SK-N-SH (cell line): ENCODE results near the gene DECR2. TPM values are rescaled to one million over a fixed set of nuclear protein-coding genes. Genes with fewer than 3 reads are reported as not detected.

Experiments
- CTCF ChIA-PET: fragments of 300-600, 350-600 bp; formaldehyde crosslinking; extraction: SDS; loops from one replicate; lab custom pipeline; 2021; lab: Yijun Ruan, JAX
- POLR2A ChIA-PET: fragments of 350-600 bp; sonication (Branson Sonifier 250); formaldehyde crosslinking; extraction: SDS; loops from one replicate; lab custom pipeline; 2020; ENCODE audit warnings: antibody characterized with exemption, inconsistent platforms; lab: Yijun Ruan, JAX
- DNase-seq: peaks from one replicate; pipeline ENCODE4 v3.0.0; 2012
- H2AFZ ChIP-seq: fragments of 200-600 bp; sonication (generic); 2 replicates; pipeline ENCODE4 v1.8.1; 2016; ENCODE audit warnings: antibody characterized with exemption, mild to moderate bottlenecking, low read depth
- H3F3A ChIP-seq: fragments of 200-600 bp; sonication (generic); replicated peaks from 2 replicates; pipeline ENCODE3; 2016; ENCODE audit warnings: antibody characterized with exemption, mild to moderate bottlenecking; ENCODE audit not compliant: insufficient read depth
- H3K27ac ChIP-seq, 2 experiments: fragments of 200-500 bp in 1 of 2; fragments of 200-600 bp in 1 of 2; sonication (Bioruptor generic) in 1 of 2; sonication (generic), shearing (Covaris generic) in 1 of 2; 2 replicates each; pipeline versions ENCODE4 v1.5.1 to v1.6.1; 2014 to 2016; ENCODE audit warnings: low read depth in 2 of 2, inconsistent platforms in 1 of 2, low read length in 1 of 2, mild to moderate bottlenecking in 1 of 2, mixed read lengths in 1 of 2
- H3K27me3 ChIP-seq: fragments of 200-600 bp; sonication (generic), shearing (Covaris generic); 2 replicates; pipeline ENCODE4 v1.6.1; 2016; ENCODE audit warnings: mixed run types; ENCODE audit not compliant: insufficient read depth
- H3K36me3 ChIP-seq, 2 experiments: fragments of 200-500 bp in 1 of 2; fragments of 200-600 bp in 1 of 2; sonication (Bioruptor generic) in 1 of 2; sonication (generic) in 1 of 2; replicated peaks in 1 of 2; 2 replicates each; pipeline versions ENCODE3 to v1.5.1; 2014 to 2016; ENCODE audit warnings: low read length in 1 of 2, mild to moderate bottlenecking in 1 of 2; ENCODE audit not compliant: insufficient read depth in 2 of 2, control insufficient read depth in 1 of 2
- H3K4me1 ChIP-seq, 2 experiments: fragments of 200-500 bp in 1 of 2; fragments of 200-600 bp in 1 of 2; sonication (Bioruptor generic) in 1 of 2; sonication (generic), shearing (Covaris generic) in 1 of 2; 2 replicates each; pipeline versions ENCODE4 v1.5.1 to v1.6.1; 2014 to 2016; ENCODE audit warnings: low read depth in 1 of 2, low read length in 1 of 2, mixed run types in 1 of 2; ENCODE audit not compliant: insufficient read depth in 2 of 2, control insufficient read depth in 1 of 2
- H3K4me2 ChIP-seq: fragments of 200-600 bp; sonication (generic), shearing (Covaris generic); 2 replicates; pipeline ENCODE4 v1.6.1; 2017; ENCODE audit warnings: mixed run types
- H3K4me3 ChIP-seq, 2 experiments: fragments of 200-500 bp in 1 of 2; fragments of 200-600 bp in 1 of 2; sonication (Bioruptor generic) in 1 of 2; sonication (generic), shearing (Covaris generic) in 1 of 2; 2 replicates each; pipeline versions ENCODE4 v1.5.1 to v1.8.1; 2014 to 2016; ENCODE audit warnings: low read depth in 2 of 2, inconsistent platforms in 1 of 2, low read length in 1 of 2, mild to moderate bottlenecking in 1 of 2, mixed read lengths in 1 of 2, moderate library complexity in 1 of 2
- H3K79me2 ChIP-seq: fragments of 200-600 bp; sonication (generic); 2 replicates; pipeline ENCODE4 v1.8.1; 2017; ENCODE audit warnings: mild to moderate bottlenecking; ENCODE audit not compliant: insufficient read depth
- H3K9ac ChIP-seq: fragments of 200-600 bp; sonication (generic); 2 replicates; pipeline ENCODE4 v1.6.1; 2017; ENCODE audit warnings: mixed run types
- H3K9me2 ChIP-seq: fragments of 200-600 bp; sonication (generic); 2 replicates; pipeline ENCODE4 v1.6.1; 2017; ENCODE audit warnings: mixed run types
- H3K9me3 ChIP-seq: fragments of 200-600 bp; sonication (generic); 2 replicates; pipeline ENCODE4 v1.6.1; 2017; ENCODE audit warnings: mixed run types, mild to moderate bottlenecking, moderate library complexity
- H4K20me1 ChIP-seq: fragments of 200-600 bp; sonication (generic); 2 replicates; pipeline ENCODE4 v1.6.1; 2017; ENCODE audit warnings: mild to moderate bottlenecking, mixed run types; ENCODE audit not compliant: insufficient read depth
- CHD2 ChIP-seq: fragments of 150-350 bp; IDR thresholded peaks from 2 replicates; pipeline ENCODE4 v1.6.1; 2018; ENCODE audit warnings: low read length; ENCODE audit not compliant: partially characterized antibody
- ELF1 ChIP-seq: IDR thresholded peaks from 2 replicates; pipeline ENCODE4 v1.4.0; 2012
- EP300 ChIP-seq, 2 experiments: IDR thresholded peaks; 2 replicates each; pipeline versions ENCODE4 v1.4.0 to v1.6.1; 2012; ENCODE audit warnings: borderline replicate concordance in 1 of 2, low read depth in 1 of 2, low read length in 1 of 2
- FOSL2 ChIP-seq: IDR thresholded peaks from 2 replicates; pipeline ENCODE4 v1.4.0; 2012; ENCODE audit warnings: low read depth, mild to moderate bottlenecking, moderate library complexity, borderline replicate concordance
- GABPA ChIP-seq: IDR thresholded peaks from 2 replicates; pipeline ENCODE4 v1.4.0; 2012; ENCODE audit warnings: low read depth, mild to moderate bottlenecking
- IRF3 ChIP-seq: fragments of 150-350 bp; IDR thresholded peaks from 2 replicates; pipeline ENCODE4 v1.6.1; 2016; ENCODE audit warnings: mild to moderate bottlenecking, low read depth, low read length
- JUND ChIP-seq: IDR thresholded peaks from 2 replicates; pipeline ENCODE4 v1.4.0; 2012
- NFIC ChIP-seq: IDR thresholded peaks from 2 replicates; pipeline ENCODE4 v1.4.0; 2012; ENCODE audit warnings: borderline replicate concordance
- NRF1 ChIP-seq: IDR thresholded peaks from 2 replicates; pipeline ENCODE4 v1.6.1; 2012; ENCODE audit warnings: low read depth, mild to moderate bottlenecking, low read length
- PBX3 ChIP-seq: IDR thresholded peaks from 2 replicates; pipeline ENCODE4; 2012
- RAD21 ChIP-seq: IDR thresholded peaks from 2 replicates; pipeline ENCODE4 v1.6.1; 2012; ENCODE audit warnings: mild to moderate bottlenecking, low read length
- REST ChIP-seq: IDR thresholded peaks from 2 replicates; pipeline ENCODE4 v1.6.1; 2012; ENCODE audit warnings: mild to moderate bottlenecking, low read depth, low read length, moderate library complexity
- RFX5 ChIP-seq: IDR thresholded peaks from 2 replicates; pipeline ENCODE4 v1.6.1; 2012; ENCODE audit warnings: mild to moderate bottlenecking, improper control_type of control experiment, low read length
- SIN3A ChIP-seq: IDR thresholded peaks from 2 replicates; pipeline ENCODE4 v1.6.1; 2012; ENCODE audit warnings: low read depth, mild to moderate bottlenecking, low read length, moderate library complexity, borderline replicate concordance
- TEAD4 ChIP-seq: IDR thresholded peaks from 2 replicates; pipeline ENCODE4 v1.4.0; 2012; ENCODE audit warnings: mild to moderate bottlenecking, borderline replicate concordance; ENCODE audit not compliant: insufficient read depth
- USF1 ChIP-seq: IDR thresholded peaks from 2 replicates; pipeline ENCODE4 v1.4.0; 2012; ENCODE audit warnings: low read depth, borderline replicate concordance
- USF2 ChIP-seq: fragments of 150-350 bp; IDR thresholded peaks from 2 replicates; pipeline ENCODE4 v1.6.1; 2017; ENCODE audit warnings: antibody characterized with exemption, low read length, low read depth, borderline replicate concordance
- YY1 ChIP-seq: IDR thresholded peaks from 2 replicates; pipeline ENCODE4 v1.4.0; 2012; ENCODE audit warnings: low read depth, mild to moderate bottlenecking
- WGBS: methylation state at CpG from one replicate; pipeline ENCODE4 v1.1.6; 2017; ENCODE audit warnings: low lambda C conversion rate; 5-methylcytosine and 5-hydroxymethylcytosine counted together
- polyA plus RNA-seq, 3 experiments: library from polyadenylated mRNA; depleted of rRNA; stranded (reverse); fragments of >200 nt; gene quantifications; 2 replicates each; pipeline ENCODE4 v1.2.3, GENCODE V29; 2012

DECR2 gene
- polyA plus RNA-seq, 1 of the 3 experiments (the other 2 are of a cell fraction), result 53.0 TPM

- no peaks in the 10 kb centered on the region for H3F3A ChIP-seq
- TF ChIP-seq TEAD4, result no peak
- TF ChIP-seq, all 33 proteins: peak for 0
- Histone ChIP-seq H3K79me2 (no peaks in the 10 kb centered on the region), H3K27ac (no peak overlapping the region), H4K20me1 (no peaks in the 10 kb centered on the region), H3K4me3 (no peak overlapping the region), H3K4me2 (no peak overlapping the region), H3K4me1 (no peaks in the 10 kb centered on the region), H3K36me3 (peaks cover 0 to 10% of the 10 kb centered on the region in 2 experiments), H2AFZ (no peak overlapping the region), H3K9ac (no peak overlapping the region), H3K9me2 (no peaks in the 10 kb centered on the region), H3K27me3 (no peaks in the 10 kb centered on the region), H3K9me3 (no peaks in the 10 kb centered on the region)
- POLR2A ChIA-PET, result no interaction called here
- WGBS, result 97% methylated on average over 19 of the region's 36 CpGs
- no peak for DNase-seq
- CTCF ChIA-PET, result no interaction called here
These were observed 9.0 kb downstream of the DECR2 start for GRCh38 chr16:410516-411178.

- Histone ChIP-seq H3K9me2 (no peaks in the 10 kb centered on the region), H3F3A (no peaks in the 10 kb centered on the region), H3K4me2 (no peak overlapping the region), H3K36me3 (peaks cover 0 to 10% of the 10 kb centered on the region in 2 experiments), H2AFZ (no peak overlapping the region), H4K20me1 (no peaks in the 10 kb centered on the region), H3K4me1 (no peaks in the 10 kb centered on the region), H3K9ac (no peak overlapping the region), H3K27me3 (no peaks in the 10 kb centered on the region), H3K4me3 (no peak overlapping the region), H3K9me3 (no peaks in the 10 kb centered on the region), H3K79me2 (no peaks in the 10 kb centered on the region), H3K27ac (no peak overlapping the region)
- ChIA-PET POLR2A (no interaction called here), CTCF (interaction anchor here (0.8 kb wide), 1 partner anchor 14 kb away, joined by 3 read pairs; the partner anchor contains the start of gene RAB11FIP3)
- TF ChIP-seq GABPA (no peak), SIN3A (no peak), PBX3 (no peak), USF1 (no peak), FOSL2 (no peak), YY1 (no peak), USF2 (no peak), JUND (no peak), CHD2 (no peak), RFX5 (no peak), NFIC (no peak), REST (no peak), EP300 (IDR thresholded peaks at IDR 0.05; ENCODE audit: borderline replicate concordance in 1 of 2, low read depth in 1 of 2, low read length in 1 of 2) (no peak), IRF3 (no peak), NRF1 (no peak), RAD21 (no peak), ELF1 (no peak)
- 96% methylated on average over 11 of the region's 26 CpGs for WGBS
- no peak for DNase-seq
These were observed 10.0 kb downstream of the DECR2 start for GRCh38 chr16:411576-412265.
